PFSK-1 (cell line): ENCODE data around the gene PHOSPHO2.

Experiments
- FOXP2 ChIP-seq: optimal IDR thresholded peaks from 2 replicates; pipeline ENCODE3; 2011; ENCODE audit warnings: borderline replicate concordance, control low read depth, inconsistent platforms; ENCODE audit not compliant: insufficient read depth; ENCODE audit errors: extremely low read length, extremely low read depth
- POLR2AphosphoS5 ChIP-seq: IDR thresholded peaks from 2 replicates; pipeline ENCODE4 v1.6.1; 2012; ENCODE audit warnings: low read depth, mild to moderate bottlenecking, control low read depth, low read length, moderate library complexity
- SIN3A ChIP-seq: IDR thresholded peaks from 2 replicates; pipeline ENCODE4 v1.6.1; 2012; ENCODE audit warnings: mild to moderate bottlenecking, low read length, moderate library complexity, borderline replicate concordance; ENCODE audit not compliant: insufficient read depth
- TAF1 ChIP-seq: IDR thresholded peaks from 2 replicates; pipeline ENCODE4 v1.6.1; 2012; ENCODE audit warnings: low read length, control low read depth, borderline replicate concordance; ENCODE audit not compliant: insufficient read depth
- TF ChIP-seq, protein P1 (sequence below), 2 experiments: IDR thresholded peaks; 2 replicates each; pipeline versions ENCODE4 v1.6.1 to v1.8.0; 2011 to 2012; ENCODE audit warnings: low read depth in 2 of 2, low read length in 2 of 2, control low read depth in 1 of 2, inconsistent platforms in 1 of 2, mild to moderate bottlenecking in 1 of 2, moderate library complexity in 1 of 2; ENCODE audit not compliant: insufficient read depth in 1 of 2

The PHOSPHO2 gene

GRCh38 chr2:169676850-169677249, 17.4 kb upstream of the PHOSPHO2 start:
- TF ChIP-seq FOXP2 (no peak), POLR2AphosphoS5 (no peak)
- TF ChIP-seq, protein P1, sequence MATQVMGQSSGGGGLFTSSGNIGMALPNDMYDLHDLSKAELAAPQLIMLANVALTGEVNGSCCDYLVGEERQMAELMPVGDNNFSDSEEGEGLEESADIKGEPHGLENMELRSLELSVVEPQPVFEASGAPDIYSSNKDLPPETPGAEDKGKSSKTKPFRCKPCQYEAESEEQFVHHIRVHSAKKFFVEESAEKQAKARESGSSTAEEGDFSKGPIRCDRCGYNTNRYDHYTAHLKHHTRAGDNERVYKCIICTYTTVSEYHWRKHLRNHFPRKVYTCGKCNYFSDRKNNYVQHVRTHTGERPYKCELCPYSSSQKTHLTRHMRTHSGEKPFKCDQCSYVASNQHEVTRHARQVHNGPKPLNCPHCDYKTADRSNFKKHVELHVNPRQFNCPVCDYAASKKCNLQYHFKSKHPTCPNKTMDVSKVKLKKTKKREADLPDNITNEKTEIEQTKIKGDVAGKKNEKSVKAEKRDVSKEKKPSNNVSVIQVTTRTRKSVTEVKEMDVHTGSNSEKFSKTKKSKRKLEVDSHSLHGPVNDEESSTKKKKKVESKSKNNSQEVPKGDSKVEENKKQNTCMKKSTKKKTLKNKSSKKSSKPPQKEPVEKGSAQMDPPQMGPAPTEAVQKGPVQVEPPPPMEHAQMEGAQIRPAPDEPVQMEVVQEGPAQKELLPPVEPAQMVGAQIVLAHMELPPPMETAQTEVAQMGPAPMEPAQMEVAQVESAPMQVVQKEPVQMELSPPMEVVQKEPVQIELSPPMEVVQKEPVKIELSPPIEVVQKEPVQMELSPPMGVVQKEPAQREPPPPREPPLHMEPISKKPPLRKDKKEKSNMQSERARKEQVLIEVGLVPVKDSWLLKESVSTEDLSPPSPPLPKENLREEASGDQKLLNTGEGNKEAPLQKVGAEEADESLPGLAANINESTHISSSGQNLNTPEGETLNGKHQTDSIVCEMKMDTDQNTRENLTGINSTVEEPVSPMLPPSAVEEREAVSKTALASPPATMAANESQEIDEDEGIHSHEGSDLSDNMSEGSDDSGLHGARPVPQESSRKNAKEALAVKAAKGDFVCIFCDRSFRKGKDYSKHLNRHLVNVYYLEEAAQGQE (IDR thresholded peaks at IDR 0.05; ENCODE audit: insufficient read depth in 1 of 2, low read depth in 2 of 2, low read length in 2 of 2), result no peak

- TF ChIP-seq POLR2AphosphoS5 (no peak), TAF1 (no peak), SIN3A (no peak), FOXP2 (no peak)
- TF ChIP-seq, protein P1 (IDR thresholded peaks at IDR 0.05; ENCODE audit: insufficient read depth in 1 of 2, low read depth in 2 of 2, low read length in 2 of 2), result no peak
Measured at GRCh38 chr2:169683054-169683424, 11.2 kb upstream of the PHOSPHO2 start.

GRCh38 chr2:169683425-169684134, 10.7 kb upstream of the PHOSPHO2 start:
- TF ChIP-seq FOXP2 (no peak), SIN3A (no peak), POLR2AphosphoS5 (no peak), TAF1 (no peak)
- TF ChIP-seq, protein P1 (IDR thresholded peaks at IDR 0.05; ENCODE audit: insufficient read depth in 1 of 2, low read depth in 2 of 2, low read length in 2 of 2), result no peak

DNA sequence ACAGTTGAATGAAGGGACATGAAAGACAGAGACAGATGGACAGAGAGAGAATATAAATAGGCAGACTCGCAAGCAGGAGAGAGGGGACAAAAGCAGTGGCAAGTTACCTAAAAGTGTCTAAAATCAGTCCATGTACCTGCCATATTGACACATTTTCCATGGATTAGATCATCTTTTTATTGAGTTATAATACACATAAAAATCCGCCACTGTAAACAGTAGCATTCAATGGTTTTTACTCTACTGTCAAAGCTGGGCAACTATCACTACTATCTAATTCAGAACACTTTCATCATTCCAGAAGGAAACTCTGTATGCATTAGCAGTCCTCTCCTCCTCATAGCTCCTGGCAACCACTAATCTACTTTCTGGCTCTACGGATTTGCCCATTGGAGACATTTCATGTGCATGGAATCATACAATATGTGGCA, 10.1 kb upstream of the PHOSPHO2 start:
- TF ChIP-seq, protein P1 (IDR thresholded peaks at IDR 0.05; ENCODE audit: insufficient read depth in 1 of 2, low read depth in 2 of 2, low read length in 2 of 2), result no peak
- no peak for TF ChIP-seq TAF1
- no peak for TF ChIP-seq FOXP2
- no peak for TF ChIP-seq POLR2AphosphoS5
- no peak for TF ChIP-seq SIN3A
